GM21825 (cell line): ENCODE results near the gene LRRD1.
"Not testable (repeated sequence)": the region's sequence is repeated elsewhere in the genome, so short reads cannot be mapped to it uniquely, and the experiment has no call there.

Source experiments
- ATAC-seq: cut with Tn5 transposase; IDR thresholded peaks from one replicate; pipeline ENCODE4 v1.9.1; 2021; ENCODE audit warnings: mild to moderate bottlenecking, moderate library complexity; ENCODE audit not compliant: unreplicated experiment

LRRD1 gene

GRCh38 chr7:92142791-92143190 lies 36.2 kb downstream of the LRRD1 start:
- ATAC-seq: not testable (repeated sequence)

GRCh38 chr7:92141161-92141560 lies 37.8 kb downstream of the LRRD1 start:
- no peak for ATAC-seq

GRCh38 chr7:92137557-92137956 lies 41.4 kb downstream of the LRRD1 start:
- no peak for ATAC-seq

DNA sequence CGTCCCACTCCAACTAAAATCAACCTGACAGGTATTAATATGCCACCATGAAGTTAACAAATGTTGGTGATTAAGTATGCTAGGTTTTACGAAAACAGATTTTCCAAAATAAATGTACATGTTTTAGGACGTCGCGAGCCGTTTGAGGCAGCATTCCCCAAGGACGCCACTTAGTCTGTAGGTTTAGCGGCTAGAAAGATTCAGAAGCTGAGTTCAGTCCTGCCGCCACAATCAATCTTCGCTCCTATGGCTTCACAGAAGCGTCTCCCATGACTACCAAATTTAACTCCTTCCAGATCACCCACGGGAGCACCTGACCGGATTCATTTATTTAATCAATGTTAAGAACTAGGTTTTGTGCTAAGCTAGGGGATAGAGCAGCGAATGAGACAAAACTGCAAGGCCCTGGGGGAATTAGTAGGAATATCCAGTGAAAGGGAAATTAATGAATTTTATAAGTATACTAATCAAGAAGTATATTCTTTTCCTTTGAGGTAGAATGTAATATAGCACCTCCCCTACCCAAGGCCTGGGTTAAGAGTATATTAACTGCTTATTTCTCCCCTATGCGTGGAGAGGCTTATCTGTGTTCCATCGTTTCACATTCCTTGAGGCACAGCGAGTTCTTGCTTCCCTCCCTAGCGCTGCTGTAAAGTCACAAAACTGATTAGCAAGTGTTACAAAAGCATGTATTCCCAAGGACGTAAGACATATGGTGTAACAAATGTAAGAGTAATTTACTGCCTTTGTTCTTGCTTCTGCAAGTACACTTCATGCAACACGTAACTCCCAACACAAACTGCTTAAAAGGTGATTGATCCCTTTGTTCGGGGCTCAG lies 43.7 kb downstream of the LRRD1 start:
- ATAC-seq: no peak

DNA sequence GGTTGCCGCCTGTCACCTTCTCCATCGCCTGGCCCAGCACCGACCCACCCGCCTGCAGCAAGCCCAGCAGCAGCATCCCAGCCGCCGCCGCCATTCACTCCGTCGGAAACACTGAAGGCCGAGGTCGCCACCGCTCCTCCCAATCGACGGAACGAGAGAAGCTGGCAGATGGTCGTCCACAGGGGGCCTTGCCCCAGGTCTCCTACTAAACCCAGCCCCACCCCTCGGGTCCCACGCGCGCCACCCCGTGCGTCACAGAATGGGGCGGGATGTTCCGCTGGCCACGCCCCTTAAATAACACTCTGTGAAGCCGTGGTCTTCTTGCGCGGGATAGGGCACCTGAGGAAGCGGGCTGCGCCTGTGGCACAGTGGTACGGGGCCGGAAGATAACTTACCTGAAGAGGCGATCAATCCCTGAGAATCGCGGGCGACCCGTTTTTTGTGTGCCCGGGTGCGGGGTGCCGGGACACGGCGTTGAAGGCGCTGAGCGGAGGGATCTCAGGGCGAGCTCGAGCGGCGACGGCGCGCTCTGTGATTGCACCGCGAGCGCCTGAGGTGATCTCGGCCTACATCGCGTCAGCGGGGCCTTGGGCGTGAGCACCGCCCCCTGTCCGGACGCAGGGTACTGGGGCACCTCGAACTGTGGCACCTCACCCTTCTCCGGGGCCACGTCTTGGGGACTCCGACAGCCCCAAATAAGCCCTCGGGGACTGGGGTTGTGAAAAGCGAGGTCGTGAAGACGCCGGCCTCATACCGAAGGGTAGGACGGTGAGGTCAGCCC lies 44.5 kb downstream of the LRRD1 start, which contains the start of gene CYP51A1:
TSS of gene CYP51A1 (minus strand) at position 207 of the 781 bp plus-strand sequence. CDS start at position 94, 113 bp downstream.
- peak; percentile 88 for ATAC-seq

DNA sequence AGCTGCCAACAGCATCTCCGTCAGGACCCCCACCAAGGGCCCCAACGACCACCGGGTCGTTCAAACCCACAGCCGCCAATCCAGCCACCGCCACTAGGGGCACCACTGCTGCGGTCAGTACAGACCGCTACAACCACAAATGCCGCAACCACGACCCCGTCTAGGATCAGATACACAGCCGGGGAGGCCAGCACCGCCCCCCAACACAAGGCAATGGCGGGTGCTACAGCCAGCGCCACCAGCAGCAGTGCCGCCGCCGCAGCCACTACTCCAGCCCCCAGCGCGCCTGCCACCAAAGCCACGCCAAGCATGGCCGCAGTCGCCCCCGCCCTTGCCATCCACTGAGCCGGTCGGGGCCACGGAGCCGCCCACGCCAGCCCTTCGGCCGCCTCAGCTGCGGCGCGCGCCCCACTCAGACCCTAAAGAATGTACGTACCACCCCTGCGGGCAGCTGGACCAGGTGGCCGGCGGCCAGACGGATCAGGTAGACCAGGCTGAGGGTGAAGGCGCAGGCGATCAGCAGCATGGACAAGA lies 45.1 kb downstream of the LRRD1 start:
- peak; percentile 32 for ATAC-seq

DNA sequence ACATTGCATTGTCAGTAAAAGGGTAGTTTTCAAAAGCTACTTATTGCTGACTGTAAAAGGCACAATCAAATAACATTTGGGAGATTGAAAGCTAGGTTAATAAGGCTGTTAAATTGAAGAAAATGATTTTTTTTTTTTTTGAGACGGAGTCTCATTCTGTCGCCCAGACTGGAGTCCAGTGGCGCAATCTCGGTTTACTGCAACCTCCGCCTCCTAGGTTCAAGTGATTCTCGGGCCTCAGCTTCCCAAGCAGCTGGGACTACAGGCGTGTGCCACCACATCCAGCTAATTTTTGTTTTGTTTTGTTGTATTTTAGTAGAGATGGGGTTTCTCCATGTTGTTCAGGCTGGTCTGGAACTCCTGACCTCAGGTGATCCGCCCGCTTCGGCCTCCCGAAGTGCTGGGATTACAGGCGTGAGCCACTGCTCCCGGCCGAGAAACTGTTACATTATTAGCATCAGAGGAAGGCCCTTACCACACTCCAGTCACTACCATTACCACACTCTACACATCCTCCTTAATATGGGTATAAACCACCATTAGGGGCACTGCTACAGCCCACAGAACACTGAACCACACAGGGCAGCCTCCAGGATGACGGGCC lies 45.7 kb downstream of the LRRD1 start:
- peak; percentile 25 for ATAC-seq

GRCh38 chr7:92131764-92132330 lies 47.1 kb downstream of the LRRD1 start:
- no peak for ATAC-seq

GRCh38 chr7:92131093-92131492 lies 47.8 kb downstream of the LRRD1 start:
- no peak for ATAC-seq

GRCh38 chr7:92121681-92122080 lies 57.3 kb downstream of the LRRD1 start:
- no peak for ATAC-seq

- no peak for ATAC-seq
Observed at GRCh38 chr7:92119213-92119759, 59.7 kb downstream of the LRRD1 start.

- ATAC-seq: no peak
Observed at GRCh38 chr7:92116949-92117348, 62.0 kb downstream of the LRRD1 start.

DNA sequence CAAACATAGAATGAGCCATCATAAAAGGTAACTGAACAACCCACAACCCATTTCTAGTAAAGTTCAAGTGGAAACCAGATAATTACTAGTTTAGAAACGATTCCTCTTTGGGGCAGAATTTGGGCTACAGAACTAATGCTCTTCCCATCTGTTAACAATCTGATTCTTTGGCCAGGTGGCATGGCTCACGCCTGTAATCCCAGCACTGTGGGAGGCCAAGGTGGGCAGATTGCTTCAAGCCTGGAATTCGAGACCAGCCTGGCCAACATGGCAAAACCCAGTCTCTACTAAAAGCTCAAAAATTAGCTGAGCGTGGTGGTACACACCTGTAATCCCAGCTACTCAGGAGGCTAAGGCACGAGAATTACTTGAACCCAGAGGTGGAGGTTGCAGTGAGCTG lies 63.1 kb downstream of the LRRD1 start:
- ATAC-seq: no peak

DNA sequence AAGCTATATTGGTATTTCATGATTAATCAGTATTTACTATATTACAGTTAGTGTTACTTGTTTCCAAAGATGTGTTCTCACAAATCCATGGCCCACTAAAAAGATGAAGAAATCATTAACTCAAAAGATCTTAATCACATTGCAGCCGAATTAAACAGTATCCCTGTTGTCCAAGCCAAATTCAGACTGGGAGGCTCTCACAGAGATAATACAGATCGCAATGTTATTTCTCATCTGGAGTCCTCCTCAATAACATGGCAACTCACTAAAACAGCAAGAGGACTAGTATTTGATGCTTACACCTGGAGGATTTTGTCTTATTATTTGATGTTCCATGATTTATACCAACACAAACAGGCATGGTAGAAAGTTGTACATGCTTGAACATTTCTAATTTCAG lies 68.1 kb downstream of the LRRD1 start:
- no peak for ATAC-seq

DNA sequence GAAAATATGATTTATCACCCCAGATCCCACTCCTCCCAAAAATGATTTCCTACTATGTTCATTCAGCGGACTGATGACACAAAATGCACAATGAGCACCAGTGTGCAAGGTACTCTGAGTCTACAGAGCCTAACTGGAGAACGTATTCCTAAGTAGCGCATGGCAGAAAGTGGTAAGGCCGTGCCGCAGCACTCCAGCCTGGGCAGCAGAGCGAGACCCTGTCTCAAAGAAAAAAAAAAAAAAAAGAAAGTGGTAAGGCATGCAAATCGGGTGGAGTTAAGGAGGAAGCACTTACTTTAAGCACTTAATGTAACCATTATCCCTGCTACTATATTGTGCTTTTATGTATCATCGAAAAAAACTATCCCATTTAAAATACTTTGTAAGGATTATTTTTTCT lies 70.1 kb downstream of the LRRD1 start:
- no peak for ATAC-seq

DNA sequence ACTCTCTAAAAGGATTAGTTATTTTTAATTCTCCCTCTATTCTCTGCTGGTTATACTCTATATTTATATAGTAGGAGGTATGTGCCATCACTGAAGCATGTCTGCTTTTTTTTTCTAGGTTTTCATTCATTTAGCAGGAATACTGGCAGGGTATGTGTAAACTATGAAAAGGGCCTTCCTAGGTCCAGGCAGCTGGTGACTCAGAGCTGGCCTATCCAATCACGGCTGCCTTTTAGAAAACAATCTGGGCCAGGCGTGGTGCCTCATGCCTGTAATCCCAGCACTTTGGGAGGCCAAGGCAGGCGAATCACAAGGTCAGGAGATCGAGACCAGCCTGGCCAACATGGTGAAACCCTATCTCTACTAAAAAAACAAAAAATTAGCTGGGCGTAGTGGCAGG lies 76.1 kb downstream of the LRRD1 start:
- not testable (repeated sequence) for ATAC-seq

DNA sequence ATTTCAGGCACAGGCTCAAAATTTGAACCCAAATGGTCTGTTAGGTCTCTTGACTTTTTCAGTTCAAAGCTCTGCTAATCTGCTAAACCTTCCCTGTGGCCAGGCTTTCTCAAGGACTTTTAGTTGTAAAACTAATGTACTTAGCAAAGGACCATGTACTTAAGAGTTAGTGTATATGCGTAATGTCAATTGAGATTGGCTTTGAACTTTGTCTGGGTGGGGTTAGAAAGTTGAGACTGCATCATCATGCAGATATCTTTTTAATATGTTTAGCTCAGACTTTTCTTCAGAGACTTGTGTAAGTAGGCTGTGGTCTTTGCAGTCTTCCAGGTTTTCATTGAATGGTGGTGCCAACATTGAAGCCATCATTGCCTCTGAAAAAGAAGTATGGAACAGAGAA lies 78.4 kb downstream of the LRRD1 start:
- ATAC-seq: no peak

- ATAC-seq: no peak
Observed at GRCh38 chr7:92095380-92095779, 83.6 kb downstream of the LRRD1 start.
